NCI-H82 (cell line): Measurements from ENCODE around the gene OTUB1.
A peak's percentile ranks its signal among the peaks of the same experiment; 100 is the strongest.

Source experiments
- DNase-seq: peaks from one replicate; lab custom pipeline; 2025; lab: John Stamatoyannopoulos, UW

The OTUB1 gene

GRCh38 chr11:63978551-63979239 is 7.5 kb upstream of the OTUB1 start:
- DNase-seq, result no peak

GRCh38 chr11:63979426-63979825 is 6.8 kb upstream of the OTUB1 start:
- DNase-seq, result no peak

GRCh38 chr11:63985812-63986155 is 454 bp upstream of the OTUB1 start:
- DNase-seq, result no peak

- DNase-seq, result no peak
Measured at GRCh38 chr11:63986932-63987513, 785 bp downstream of the OTUB1 start.

GRCh38 chr11:63991558-63991957 is 5.3 kb downstream of the OTUB1 start:
- DNase-seq, result no peak

GRCh38 chr11:63993100-63993499 is 6.9 kb downstream of the OTUB1 start:
- no peak for DNase-seq

GRCh38 chr11:63993993-63994392 is 7.8 kb downstream of the OTUB1 start:
- no peak for DNase-seq

GRCh38 chr11:63996512-63996911 is 10.3 kb downstream of the OTUB1 start:
- DNase-seq, result no peak

GRCh38 chr11:63997104-63997700 is 11.0 kb downstream of the OTUB1 start:
- DNase-seq, result no peak

- no peak for DNase-seq
Measured at GRCh38 chr11:63997801-63998337, 11.6 kb downstream of the OTUB1 start.

- DNase-seq, result no peak
Measured at GRCh38 chr11:63998558-63999348, 12.5 kb downstream of the OTUB1 start.

- peak; percentile 61 for DNase-seq
Measured at GRCh38 chr11:63999349-64000025, 13.2 kb downstream of the OTUB1 start.

- DNase-seq, result peak; percentile 59
Measured at GRCh38 chr11:64000026-64000739, 13.9 kb downstream of the OTUB1 start.

GRCh38 chr11:64000740-64001483 is 14.7 kb downstream of the OTUB1 start:
- DNase-seq, result no peak

GRCh38 chr11:64001484-64002420 is 15.5 kb downstream of the OTUB1 start:
- DNase-seq, result no peak

- DNase-seq, result no peak
Measured at GRCh38 chr11:64003807-64004589, 17.8 kb downstream of the OTUB1 start.

GRCh38 chr11:64004590-64004984 is 18.3 kb downstream of the OTUB1 start:
- no peak for DNase-seq

- no peak for DNase-seq
Measured at GRCh38 chr11:64005691-64006090, 19.5 kb downstream of the OTUB1 start.

- DNase-seq, result no peak
Measured at GRCh38 chr11:64006398-64006797, 20.2 kb downstream of the OTUB1 start.
